Stimulated activated CD8-positive, alpha-beta memory T cell treated with anti-CD3 and anti-CD28 coated beads, Interleukin-15, amount 100 ng/mL, for 24 hours (primary cell): Measurements from ENCODE around the gene SDS.

Experiments
- DNase-seq: peaks from one replicate; pipeline ENCODE4 v3.0.0-alpha.2; 2020; ENCODE audit warnings: low read depth

Gene SDS

DNA sequence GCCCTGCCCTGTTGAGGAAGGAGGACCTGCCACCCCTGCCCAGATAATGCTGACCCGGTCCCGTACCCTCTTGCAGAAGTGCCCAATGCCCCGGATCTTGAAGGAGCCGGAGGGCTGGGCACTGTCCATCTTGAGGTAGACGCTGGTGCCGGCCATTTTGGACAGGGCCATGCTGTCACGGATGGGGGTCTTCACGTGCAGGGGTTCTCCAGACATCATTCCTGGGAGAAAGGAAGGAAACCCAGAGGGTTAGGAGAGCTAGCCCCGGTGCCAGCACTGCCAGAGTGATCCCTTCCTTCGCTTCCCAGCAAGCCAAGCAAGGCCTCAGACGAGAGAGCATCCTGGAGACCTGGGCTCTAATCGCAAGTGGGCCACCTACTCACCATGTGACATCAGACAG lies 4.2 kb downstream of the SDS start:
- DNase-seq: no peak

DNA sequence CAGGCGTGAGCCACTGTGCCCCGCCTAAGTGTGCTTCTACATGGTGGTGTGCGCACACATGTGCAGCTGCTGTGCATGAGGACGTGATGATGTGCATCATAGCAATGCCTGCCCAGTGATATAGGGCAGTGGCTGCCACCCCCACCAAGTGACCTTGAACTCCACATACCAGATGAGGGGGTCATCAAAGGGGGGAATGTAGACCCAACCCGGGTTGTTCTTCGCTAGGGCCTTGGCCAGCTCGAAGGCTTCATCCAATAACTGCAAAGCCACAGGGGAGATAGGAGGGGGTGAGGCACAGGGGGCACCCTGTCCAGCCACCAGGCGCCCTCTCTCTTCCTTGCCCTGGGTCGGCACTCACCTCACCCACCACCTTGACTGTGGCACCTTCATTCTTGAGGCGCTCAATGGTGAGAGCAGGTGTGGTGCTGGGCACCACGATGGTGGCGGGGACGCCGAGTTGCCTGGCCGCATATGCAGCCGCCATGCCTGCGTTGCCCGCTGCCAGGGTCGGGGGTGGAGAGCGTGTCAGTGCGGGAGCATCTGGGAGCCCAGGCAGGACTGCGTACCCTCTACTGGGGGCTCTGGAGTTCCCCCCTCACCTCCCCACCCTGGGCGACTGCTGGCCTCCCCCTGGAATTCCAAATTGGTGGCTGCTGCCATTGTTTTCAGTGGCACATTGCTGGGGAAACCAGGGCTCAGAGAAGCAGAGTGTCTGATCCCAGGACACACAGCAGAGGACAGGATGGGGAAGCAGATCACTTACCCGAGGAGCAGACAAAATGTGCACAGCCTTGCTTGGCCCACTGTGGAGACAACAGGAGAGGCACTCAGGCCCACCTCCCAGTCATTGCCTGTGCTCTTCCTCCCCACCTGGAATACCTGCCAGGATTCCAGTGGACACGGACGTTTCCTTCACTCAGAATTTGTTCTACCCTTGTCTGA lies 5.1 kb downstream of the SDS start:
- no peak for DNase-seq

DNA sequence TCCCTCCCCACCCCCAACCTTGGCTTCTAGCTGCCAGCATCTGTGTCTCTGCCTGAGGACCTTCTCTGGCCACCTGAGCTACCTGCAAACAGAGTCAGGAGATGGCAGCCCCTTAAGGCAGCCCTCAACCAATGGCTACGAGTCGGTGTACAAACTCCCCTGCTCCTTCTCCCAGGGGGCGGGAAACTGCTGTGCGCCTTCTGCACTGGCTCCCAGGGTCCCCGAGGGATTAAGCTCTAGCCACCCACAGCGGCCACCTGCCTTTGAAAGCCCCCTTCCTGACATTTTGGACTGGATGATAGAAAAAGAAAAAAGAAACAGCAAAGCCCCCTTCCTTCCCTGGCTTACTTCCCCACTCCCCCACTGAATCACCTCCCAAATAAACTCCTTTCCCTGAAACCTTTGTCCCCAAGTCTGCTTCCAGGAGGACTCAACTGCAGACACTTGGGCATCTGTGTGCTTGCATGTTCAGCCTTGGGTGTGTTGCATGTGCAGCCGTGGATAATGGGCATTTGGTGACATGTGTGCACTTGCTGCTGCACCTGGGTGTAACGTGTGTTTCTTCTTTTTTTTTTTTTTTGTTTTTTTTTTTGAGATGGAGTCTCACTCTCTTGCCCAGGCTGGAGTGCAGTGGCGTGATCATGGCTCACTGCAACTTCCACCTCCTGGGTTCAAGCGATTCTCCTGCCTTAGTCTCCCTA lies 6.0 kb downstream of the SDS start:
- no peak for DNase-seq

DNA sequence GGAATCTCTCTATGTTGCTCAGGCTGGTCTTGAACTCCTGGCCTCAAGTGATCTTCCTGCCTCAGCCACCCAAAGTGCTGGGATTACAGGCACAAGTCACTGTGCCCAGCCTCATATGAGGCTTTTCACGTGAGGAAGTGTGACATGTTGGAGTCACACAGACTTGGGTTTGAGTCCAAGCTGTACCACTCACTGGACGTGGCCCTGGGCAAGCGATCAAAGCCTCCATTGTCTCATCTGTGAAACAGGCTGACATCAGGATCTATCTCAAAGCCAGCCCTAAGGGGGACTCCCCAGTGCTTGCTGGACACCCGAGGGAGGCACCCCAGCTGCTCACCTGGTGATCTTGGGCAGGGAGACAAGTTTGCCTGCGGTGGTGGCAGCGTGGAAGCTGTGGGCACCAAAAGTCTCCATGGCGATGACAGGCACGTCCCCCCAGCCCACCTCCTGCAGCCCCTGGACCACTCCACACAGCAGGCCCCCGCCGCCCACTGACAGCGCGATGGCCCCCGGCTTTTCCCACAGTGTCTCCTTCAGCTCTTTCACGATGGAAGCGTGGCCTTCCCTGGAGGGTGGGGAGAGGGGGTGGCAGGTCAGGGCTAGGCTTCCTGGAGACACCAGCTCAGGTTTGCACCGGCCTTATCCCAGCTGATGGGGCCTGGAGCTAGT lies 6.7 kb downstream of the SDS start:
- DNase-seq: no peak

DNA sequence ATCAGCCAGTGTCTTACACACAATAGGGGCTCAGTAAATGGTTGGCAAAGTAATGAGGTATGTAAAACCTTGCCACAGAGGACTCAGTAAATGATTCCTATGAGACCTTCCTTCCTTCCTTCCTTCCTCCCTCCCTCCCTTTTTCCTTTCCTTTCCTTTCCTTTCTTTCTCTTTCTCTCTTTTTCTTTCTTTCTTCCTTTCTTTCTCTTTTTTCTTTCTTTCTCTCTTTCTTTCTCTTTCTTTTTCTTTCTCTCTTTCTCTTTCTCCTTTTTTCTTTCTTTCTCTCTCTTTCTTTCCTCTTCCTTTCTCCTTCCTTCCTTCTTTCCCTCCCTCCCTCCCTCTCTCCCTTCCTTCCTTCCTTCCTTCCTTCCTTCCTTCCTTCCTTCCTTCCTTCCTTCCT lies 7.5 kb downstream of the SDS start:
- no peak for DNase-seq

DNA sequence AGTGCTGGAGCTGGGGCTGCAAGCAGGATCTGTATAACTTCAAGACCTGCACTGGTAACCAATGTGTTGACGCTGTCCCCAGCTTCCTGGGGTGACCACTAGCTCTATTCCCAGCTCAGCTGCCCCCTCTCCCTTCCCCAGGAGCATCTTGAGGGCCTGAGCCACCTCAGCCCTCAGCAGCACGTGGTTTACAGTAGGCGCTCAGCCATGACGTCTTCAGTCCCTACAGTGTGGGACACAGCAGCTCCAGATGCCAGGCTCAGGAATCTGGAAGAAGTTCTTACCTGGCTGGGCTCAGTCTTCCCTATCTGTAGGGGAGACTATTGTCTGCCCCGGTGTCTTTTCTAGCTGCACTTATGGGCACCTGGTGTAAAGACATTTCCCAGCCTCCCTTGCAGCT lies 8.6 kb downstream of the SDS start:
- no peak for DNase-seq

DNA sequence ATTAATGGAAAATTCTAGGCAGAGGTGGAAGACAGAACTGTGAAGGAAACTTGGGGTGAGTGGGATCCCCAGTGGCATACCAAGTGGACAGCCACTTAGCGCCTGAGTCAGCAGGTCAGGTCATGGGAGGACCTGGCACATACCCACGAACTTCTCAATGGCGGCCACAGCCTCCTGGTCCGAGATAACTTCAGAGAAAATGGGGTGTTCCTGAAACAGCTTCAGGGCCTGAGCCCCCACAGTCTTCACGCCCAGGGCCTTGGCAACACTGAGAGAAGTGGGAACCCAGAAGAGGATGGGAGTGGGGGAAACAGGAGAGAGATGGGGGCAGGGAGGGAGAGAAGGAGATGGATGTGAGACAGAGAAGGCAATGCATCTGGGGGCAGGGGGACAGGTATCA lies 9.9 kb downstream of the SDS start:
- no peak for DNase-seq

DNA sequence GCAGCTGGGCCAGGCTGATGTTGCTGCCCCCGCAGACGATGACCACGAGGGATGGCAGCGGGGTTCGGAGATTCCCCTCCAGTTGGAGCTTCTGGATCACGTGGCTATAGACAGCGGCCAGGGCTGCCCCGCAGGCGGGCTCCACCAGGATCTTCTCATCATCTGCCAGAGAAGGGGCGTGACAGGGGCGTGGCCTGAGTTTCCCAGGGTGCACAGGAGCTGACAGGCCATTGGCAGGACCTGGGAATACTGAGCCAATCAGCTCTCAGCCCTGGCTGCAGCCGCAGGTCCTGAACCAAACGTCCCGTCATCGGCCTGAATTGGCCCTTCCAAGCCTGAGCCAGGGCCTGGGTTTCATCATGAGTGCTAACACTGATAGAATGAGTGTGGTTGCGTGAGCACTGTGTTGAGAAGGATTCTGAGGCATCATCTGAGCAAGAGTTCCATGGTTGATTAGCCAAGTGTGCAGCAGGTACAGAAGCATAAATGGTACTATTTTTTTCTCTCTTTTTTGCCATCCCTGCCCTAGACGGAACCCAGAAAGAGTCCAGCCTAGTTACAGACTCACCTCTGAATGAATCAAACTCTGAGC lies 10.6 kb downstream of the SDS start:
- DNase-seq: no peak

DNA sequence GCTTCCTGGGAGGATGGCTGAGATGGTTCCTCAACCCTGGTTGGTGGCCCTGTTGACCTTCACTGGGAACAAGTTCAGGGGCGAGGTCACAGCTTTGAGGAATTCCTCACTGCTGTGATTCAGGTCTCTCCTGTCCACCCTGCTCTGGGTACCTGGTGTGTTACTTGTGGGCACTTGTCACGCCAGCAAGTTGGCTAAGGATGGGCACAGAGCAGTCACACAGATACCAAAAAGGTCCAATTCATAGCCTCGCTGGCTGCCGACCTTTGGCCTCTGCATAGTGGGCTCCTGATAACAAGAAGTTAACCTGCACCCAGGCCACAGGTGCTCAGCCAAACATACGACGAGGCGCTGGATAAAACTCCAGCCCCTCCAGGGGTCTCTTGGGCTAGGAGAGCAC lies 11.2 kb downstream of the SDS start:
- no peak for DNase-seq

DNA sequence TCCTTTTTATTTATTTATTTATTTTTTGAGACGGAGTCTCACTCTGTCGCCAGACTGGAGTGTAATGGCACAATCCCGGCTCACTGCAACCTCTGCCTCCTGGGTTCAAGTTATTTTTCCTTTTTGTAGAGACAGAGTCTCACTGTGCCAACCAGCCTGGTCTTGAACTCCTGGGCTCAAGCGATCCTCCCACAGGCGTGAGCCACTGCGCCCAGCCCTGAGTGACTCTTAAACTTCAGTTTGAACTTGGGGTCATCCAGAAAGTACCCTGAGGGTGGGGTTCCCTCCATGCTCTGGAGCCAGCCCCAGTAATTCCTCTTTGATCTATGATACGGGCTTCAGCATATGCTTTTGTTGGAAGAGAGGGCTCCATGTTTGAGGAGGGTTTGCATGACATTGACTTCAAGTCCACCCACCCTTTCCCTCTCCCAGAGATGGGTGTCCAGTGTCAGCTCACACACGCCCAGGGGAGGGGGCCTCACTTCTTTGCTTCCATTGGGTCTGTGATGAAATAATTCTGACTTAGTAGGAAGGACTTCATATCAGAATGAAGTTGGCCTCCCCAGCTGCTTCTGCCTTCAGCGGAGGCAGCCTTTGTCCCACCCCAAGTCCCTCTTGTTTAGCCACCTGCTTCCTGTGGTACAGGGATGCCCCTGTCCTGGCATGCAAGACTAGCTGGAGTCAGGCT lies 11.9 kb downstream of the SDS start:
- DNase-seq: no peak

DNA sequence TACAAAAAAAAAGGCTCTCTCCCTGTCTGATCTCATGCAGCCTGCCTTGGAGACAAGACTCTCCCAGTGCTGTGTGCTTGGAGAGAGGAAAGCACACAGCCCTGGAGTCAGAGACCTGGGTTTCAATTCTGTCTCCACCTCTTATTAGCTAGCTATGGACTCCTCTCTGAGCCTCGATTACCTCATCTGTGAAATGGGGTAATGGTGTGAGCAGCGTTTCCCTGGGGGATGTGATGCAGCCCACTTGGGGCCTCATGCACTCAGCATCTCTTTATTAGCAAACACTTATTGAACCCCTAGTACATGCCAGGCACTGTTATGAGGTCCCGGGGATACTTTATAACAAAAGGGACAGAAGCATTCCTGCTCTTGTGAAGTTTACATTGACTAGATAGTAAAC lies 12.5 kb downstream of the SDS start:
- no peak for DNase-seq

DNA sequence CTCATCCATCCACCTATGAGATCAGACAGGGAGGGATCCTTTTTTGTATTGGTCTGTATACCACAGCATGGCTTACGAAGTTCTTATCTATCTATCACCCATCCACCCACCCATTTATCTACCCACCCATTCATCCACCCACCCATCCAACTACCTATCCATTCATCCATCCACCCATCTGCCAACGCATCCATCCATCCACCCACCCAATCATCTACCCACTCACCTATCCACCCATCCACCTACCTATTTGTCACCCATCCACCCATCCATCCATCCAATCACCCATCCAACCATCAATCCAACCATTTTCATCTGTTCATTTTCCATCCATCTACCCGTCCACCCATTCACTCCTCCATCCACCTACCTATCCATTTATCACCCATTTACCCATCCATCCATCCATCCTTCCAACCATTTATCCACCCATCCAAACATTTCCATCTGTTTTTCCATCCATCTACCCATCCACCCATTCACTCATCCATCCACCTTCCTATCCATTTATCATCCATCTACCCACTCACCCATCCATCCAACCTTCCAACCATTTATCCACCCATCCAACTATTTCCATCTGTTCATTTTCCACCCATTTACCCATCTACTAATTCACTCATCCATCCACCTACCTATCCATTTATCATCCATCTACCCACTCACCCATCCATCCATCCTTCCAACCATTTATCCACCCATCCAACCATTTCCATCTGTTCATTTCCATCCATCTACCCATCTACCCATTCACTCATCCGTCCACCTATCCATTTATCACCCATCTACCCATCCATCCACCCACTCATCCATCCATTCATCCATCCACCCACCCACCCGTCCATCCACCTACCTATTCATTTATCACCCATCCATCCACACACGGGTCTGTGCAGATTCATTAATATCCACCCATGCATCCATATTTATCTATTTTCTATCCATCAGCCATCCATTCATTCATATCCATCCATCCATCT lies 13.3 kb downstream of the SDS start:
- DNase-seq: no peak

DNA sequence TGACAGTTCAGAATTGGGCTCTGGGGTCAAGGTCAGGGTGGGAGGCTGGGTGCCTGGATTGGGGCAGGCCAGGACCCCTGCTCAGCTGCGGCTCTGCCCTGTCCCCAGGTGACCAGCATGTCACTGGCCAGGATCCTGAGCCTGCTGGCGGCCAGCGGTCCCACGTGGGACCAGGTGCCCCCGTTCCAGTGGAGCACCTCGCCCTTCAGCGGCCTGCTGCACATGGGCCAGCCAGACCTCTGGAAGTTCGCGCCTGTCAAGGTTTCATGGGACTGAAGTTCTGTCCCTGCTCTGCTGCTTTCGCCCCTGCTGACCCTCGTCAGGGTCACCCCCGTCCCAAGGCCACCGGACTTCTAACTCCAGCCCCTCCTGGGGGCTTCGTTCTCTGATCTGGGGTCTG lies 15.3 kb downstream of the SDS start:
- DNase-seq: no peak

DNA sequence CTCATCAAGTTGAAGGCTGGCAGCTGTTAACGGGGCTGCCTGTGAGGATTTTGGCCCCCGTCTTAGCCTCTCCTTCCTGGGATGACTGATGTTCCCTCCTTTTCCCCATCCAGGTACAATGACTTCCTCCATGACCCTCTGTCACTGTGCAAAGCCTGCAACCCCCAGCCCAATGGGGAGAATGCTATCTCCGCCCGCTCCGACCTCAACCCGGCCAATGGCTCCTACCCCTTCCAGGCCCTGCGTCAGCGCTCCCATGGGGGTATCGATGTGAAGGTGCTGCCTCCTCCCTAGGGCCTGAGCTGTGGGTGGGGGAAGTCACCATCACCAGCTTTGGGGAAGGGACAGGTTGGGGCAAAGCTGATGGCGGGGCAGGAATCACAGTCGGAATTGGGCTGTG lies 16.1 kb downstream of the SDS start:
- DNase-seq: no peak

DNA sequence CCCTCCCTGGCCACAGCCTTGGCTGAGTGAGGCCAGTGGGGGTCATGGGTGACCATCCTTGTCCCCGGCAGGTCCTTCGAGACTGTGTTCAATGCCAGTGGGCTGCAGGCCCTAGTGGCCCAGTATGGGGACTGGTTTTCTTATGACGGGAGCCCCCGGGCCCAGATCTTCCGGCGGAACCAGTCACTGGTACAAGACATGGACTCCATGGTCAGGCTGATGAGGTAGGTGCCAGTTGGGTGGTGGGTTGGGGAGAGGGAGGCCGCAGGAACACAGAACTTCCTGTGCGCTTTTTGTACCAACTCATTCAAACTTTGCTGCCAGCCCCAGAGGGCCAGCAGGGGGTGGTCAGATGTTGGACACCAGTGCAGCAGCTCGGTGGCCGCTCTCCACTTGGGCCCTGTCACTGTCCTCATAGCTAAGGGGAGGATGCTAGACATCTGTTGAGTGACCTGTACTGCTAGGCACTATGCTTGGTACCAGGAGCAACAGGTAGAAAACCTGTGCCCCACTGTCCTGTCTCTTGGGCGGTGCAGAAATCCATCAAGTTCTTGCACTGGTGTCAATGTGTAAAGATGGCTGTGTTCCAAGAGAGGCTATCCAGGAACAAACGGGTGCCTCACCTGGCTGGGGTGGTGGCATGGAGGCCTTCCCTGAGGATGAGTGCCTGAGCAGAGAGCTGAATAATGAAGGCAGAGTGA lies 16.7 kb downstream of the SDS start:
- DNase-seq: no peak

DNA sequence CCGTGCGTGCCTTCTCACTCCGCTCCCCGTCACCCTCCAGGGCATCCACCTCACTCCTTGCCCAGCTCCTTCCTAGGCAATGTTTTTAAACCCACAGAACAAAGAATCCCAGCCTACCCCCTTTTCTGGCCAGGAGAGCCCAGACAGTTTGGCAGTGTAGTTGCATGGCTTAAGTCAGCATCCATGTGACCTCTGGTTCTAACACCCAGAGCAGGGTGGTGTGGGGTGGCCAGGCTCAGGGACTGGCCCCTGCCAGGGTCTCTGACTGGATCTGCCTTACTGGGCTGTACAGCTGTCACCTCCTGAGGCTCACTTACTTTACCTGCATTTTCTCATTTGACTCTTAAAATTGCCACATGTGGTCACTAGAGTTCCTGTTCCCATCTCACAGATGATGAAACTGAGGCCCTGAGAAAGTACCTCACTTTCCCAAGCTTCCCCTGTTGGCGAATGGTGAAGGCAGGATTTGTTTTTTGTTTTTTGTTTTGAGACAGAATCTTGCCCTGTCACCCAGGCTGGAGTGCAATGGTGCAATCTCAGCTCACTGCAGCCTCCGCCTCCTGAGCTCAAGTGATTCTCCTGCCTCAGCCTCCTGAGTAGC lies 18.3 kb downstream of the SDS start:
- DNase-seq: no peak

DNA sequence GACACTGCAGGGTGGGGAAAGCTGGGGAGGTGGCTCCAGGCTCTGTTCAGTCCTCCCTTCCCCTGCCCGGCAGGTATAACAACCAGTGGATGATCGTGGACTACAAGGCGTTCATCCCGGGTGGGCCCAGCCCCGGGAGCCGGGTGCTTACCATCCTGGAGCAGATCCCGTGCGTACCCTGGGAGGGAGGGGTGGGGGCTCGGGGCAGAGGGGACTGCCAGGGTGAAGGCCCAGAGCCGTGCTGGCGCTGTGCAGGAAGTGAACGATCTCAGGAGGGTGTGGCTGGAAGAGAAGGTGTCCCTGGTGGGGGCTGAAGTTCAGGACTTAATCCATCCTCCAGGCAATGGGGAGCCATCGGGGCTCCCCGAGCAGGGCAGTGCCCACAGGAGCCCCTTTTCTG lies 18.9 kb downstream of the SDS start:
- DNase-seq: no peak

DNA sequence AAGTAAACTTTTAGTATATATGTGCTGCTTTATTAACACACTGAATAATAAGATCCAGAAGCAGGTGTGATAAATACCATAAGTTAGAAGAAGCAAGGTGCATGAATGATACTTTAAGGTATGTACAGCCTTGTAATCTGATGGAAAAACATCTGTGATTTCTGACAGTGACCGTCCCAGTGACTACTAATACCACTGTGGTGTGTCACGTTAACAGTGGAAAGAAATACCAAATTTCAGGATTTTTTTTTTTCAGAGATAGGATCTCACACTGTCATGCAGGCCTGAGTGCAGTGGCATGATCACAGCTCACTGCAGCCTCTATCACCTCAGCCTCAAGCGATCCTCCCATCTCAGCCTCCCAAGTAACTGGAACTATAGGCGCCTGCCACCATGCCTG lies 21.5 kb downstream of the SDS start:
- DNase-seq: no peak

DNA sequence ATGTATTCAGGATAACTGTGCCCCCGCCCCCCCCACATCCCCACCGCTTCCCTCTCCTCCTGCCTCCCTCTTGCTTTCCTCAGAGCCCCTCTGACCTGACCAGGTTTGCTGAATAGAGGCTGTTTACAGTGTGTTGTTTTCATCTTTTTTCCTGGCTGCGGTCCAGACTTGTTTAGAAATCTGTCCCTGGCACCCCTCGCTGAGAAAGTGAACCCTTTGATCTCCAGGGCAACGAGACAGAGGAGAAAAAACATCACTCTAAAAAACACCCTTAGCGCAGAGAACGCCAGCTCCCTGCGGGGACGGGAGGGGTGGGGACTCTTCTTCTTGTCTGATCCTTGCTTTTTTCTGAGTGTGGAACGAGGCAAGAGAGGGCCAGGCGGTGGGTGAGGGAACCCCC lies 22.5 kb downstream of the SDS start:
- DNase-seq: no peak

DNA sequence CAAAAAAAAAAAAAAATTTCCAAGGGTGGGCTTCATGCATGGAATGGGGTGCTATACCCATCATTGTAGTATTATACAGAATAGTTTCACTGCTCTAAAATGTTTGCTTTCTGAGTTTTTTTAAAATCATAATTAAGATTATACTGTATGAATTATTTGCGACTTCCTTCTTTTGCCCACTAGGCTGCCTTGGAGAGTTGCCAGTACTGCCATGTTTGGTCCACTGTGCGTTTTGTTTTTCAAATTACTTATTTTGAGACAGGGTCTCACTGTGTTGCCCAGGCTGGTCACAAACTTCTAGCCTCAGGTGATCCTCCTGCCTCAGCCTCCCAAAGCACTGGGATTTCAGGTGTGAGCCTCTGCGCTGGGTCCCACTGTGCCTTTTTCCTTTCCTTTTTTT lies 25.4 kb downstream of the SDS start:
- DNase-seq: no peak
